ENCODE measurements around the gene PCLO.

PCLO gene

DNA sequence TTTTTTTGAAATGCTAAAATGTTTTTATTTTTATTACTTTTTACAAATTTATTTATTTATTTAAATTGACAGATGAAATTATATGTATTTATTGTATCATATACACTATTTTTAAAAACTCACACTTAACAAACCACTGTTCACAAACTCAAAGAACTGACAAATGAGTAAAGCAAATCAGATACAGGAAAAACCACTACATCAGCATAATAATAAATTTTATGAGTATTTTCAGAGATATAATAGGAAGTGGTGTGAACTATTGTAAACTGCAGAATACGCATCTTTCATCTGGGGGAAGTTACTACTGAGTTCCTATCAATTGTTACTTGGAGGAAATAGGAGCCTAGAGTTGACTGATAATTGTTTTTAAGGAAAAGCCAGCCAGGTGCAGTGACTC, 150.7 kb downstream of the PCLO start:
- H3K4me3 ChIP-seq (ENCODE audit: low read depth, low read length), result no peak overlapping the region
- TF ChIP-seq, protein P1, sequence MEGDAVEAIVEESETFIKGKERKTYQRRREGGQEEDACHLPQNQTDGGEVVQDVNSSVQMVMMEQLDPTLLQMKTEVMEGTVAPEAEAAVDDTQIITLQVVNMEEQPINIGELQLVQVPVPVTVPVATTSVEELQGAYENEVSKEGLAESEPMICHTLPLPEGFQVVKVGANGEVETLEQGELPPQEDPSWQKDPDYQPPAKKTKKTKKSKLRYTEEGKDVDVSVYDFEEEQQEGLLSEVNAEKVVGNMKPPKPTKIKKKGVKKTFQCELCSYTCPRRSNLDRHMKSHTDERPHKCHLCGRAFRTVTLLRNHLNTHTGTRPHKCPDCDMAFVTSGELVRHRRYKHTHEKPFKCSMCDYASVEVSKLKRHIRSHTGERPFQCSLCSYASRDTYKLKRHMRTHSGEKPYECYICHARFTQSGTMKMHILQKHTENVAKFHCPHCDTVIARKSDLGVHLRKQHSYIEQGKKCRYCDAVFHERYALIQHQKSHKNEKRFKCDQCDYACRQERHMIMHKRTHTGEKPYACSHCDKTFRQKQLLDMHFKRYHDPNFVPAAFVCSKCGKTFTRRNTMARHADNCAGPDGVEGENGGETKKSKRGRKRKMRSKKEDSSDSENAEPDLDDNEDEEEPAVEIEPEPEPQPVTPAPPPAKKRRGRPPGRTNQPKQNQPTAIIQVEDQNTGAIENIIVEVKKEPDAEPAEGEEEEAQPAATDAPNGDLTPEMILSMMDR (conservative IDR thresholded peaks at IDR 0.05; ENCODE audit: low read depth, low read length), result no peak
- DNase-seq (ENCODE audit: low read depth), result no peak

DNA sequence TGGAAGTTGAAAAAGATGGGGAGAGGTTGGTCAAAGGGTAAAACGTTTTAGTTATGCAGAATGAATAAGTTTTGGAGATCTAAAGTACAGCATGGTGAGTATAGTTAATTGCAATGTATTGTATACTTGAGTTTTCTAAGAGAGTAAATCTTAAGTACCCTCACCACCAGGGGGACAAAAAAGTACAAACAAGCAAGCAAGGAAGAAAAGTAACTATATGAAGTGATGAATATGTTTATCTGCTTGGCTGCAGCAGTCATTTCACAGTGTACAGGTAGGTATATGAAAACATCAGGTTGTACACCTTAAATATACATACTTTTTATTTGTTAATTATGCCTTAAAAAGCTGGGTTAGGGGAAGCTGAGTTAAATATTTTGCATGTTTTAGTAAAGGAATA, 157.3 kb downstream of the PCLO start:
- no peak overlapping the region for H3K4me3 ChIP-seq (ENCODE audit: low read depth, low read length)
- DNase-seq (ENCODE audit: low read depth), result peak; percentile 69
- TF ChIP-seq, protein P1 (conservative IDR thresholded peaks at IDR 0.05; ENCODE audit: low read depth, low read length), result peak; percentile 54

DNA sequence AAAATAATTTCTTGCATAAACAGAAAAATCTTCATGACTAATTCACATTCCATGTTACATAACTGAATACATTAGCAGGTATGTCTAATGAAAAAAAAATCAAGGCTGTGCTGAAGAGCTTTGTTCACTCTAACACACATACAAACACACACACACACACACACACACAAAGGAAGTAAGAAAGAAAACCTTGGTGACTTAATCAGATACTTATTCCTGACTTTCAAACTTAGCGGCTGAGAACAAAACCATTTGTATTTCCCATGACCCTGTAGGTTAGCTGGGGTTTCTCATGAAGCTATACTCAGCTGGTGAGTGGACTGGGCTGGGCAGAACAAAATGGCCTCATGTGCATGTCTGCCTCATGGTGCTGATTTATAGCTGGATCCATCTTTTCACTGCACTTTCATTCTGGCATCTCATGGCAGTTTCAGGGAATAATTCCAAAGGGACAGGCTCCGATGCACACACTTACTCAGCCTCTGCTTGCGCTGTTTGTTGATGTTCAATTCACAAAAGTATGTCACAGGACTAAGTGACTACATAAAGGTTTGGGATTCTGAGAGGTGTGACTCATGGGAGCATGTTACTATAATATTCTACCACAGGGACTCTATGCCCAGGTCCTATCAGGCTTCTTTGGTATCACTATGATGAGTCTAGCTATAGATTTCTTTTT, 161.2 kb downstream of the PCLO start:
- TF ChIP-seq, protein P1 (conservative IDR thresholded peaks at IDR 0.05; ENCODE audit: low read depth, low read length), result no peak
- peak; percentile 71 for DNase-seq (ENCODE audit: low read depth)
- H3K4me3 ChIP-seq (ENCODE audit: low read depth, low read length), result no peak overlapping the region

DNA sequence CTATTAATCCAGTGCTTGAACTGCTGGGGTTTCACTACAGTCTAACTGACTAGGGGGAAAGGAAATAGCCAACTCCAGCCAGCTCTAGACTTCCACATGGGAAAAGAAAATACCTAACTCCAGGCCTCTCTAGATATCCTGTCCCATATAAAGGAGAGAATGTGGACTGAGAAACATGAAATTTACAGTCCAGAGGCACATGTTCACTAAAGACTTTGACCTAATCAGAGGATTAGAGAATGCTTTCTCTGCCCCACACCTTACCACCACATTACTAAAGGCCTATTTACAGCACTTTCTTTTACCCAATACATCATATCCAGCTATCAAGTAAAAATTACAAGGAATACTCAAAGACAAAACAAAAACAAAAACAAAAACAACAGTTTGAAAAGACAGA, 164.2 kb downstream of the PCLO start:
- DNase-seq (ENCODE audit: low read depth), result no peak
- TF ChIP-seq, protein P1 (conservative IDR thresholded peaks at IDR 0.05; ENCODE audit: low read depth, low read length), result no peak
- H3K4me3 ChIP-seq (ENCODE audit: low read depth, low read length), result no peak overlapping the region

DNA sequence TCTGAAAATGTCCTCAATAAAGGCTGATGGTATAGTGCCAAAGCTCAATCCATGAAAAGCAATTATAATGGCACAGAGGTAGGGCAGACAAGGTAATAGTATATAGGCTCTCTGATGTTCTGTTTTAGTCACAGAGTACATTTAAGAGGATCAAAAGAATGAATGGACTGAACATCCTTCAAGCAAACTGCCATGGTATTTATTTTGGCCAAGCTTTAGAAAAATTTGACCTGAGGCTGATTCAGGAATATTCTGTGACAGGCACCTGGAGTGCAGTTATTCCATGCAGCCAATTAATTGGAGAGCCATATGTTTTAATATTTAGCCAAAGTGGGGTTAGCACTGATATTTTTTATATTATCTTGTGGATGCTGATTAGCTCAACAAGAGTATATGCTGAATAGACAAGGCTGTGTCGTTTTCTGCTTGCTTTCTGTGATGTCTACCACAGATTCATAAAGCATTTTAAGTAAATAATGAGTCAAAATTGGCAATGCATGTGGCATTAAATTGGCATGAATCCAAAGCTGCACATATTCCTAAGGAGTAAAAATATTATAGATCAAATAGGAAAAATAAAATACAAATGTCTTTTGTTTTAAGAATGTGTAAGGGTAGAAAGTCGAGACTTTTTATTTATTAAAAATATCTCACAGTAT, 177.4 kb downstream of the PCLO start:
- TF ChIP-seq, protein P1 (conservative IDR thresholded peaks at IDR 0.05; ENCODE audit: low read depth, low read length), result no peak
- no peak overlapping the region for H3K4me3 ChIP-seq (ENCODE audit: low read depth, low read length)
- DNase-seq (ENCODE audit: low read depth), result peak; percentile 4

DNA sequence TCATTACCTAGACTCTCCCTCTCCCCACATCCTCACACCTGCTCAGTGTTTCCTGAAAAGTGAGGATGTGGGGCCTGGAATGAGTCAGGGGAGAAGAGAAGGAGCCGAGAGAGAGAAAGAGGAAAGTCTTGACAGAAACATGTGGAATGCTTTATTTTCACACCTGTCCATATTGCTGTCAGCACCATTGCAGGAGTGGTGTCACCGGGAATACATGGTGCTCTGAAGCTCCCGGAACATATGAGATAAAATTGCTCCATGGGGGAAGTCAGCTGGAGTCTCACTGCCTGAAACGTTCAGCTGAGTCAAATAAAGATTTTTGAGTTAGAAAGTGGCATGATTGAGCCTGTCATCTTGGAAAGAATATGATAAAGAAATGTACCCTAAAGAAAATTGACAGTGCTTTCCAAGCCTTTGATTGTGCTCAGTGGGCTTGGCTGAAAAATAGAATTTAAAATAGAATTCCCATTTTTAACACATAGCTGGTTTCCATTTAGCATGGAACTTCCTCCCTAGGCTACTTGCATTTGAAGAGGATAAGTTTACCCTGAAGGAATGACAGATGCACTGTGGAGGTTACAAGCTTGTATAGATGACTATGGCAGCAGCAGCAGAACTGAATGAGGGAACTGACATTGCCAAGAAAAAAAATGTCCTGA, 182.4 kb downstream of the PCLO start:
- TF ChIP-seq, protein P1 (conservative IDR thresholded peaks at IDR 0.05; ENCODE audit: low read depth, low read length), result no peak
- no peak overlapping the region for H3K4me3 ChIP-seq (ENCODE audit: low read depth, low read length)
- DNase-seq (ENCODE audit: low read depth), result no peak
